Left ventricle myocardium inferior (tissue), 1 donor: ENCODE data around the gene SMIM41. TPM values are rescaled to one million over a fixed set of nuclear protein-coding genes. Genes with fewer than 3 reads are reported as not detected.
"Not testable (repeated sequence)": the region's sequence is repeated elsewhere in the genome, so short reads cannot be mapped to it uniquely, and the experiment has no call there.

ENCODE experiments used
- DNase-seq: peaks from one replicate; pipeline ENCODE4 v3.0.0-alpha.2; 2020
- H3K27ac ChIP-seq: fragments of 200-600 bp; replicated peaks from 2 replicates; pipeline ENCODE4 v1.8.0; 2021
- H3K27me3 ChIP-seq: fragments of 200-600 bp; 2 replicates; pipeline ENCODE4 v1.8.0; 2021; ENCODE audit warnings: low read depth
- H3K36me3 ChIP-seq: fragments of 200-600 bp; 2 replicates; pipeline ENCODE4 v1.8.0; 2021
- H3K4me1 ChIP-seq: fragments of 200-600 bp; 2 replicates; pipeline ENCODE4 v1.8.0; 2021
- H3K4me3 ChIP-seq: fragments of 200-600 bp; 2 replicates; pipeline ENCODE4 v1.8.0; 2021; ENCODE audit warnings: mild to moderate bottlenecking, moderate library complexity
- H3K9me3 ChIP-seq: fragments of 200-600 bp; replicated peaks from 2 replicates; pipeline ENCODE4 v1.8.0; 2021
- CTCF ChIP-seq: fragments of 200-600 bp; IDR thresholded peaks from 2 replicates; pipeline ENCODE4 v1.8.0; 2021; ENCODE audit warnings: antibody characterized with exemption, mild to moderate bottlenecking, borderline replicate concordance
- intact Hi-C: fragments of 100-400 bp; cut with micrococcal nuclease; formaldehyde crosslinking; loops from one replicate; pipeline ENCODE4 v1.11.0; 2022
- total RNA-seq: library from RNA; stranded (reverse); fragmentation: NEBNext Ultra II Directional; extraction: Animal tissue kit (Norgen Biotek cat#: 25700); gene quantifications from one replicate; pipeline ENCODE4 v1.2.1, GENCODE V29; 2021
- donor health status: DM: no; HTN: yes; CAD: no; lungs with severe emphysema.

The SMIM41 gene
- total RNA-seq, 1 donor from 2014 or later = 0.30 TPM

- no peak for TF ChIP-seq CTCF
- H3K36me3 ChIP-seq = no peaks in the 10 kb centered on the region
- intact Hi-C loops = no loop called here
- no peak overlapping the region for H3K27ac ChIP-seq
- H3K4me1 ChIP-seq = no peaks in the 10 kb centered on the region
- H3K4me3 ChIP-seq = no peak overlapping the region
- DNase-seq = no peak
- peaks cover 81% of the 10 kb centered on the region for H3K27me3 ChIP-seq
- H3K9me3 ChIP-seq = no peaks in the 10 kb centered on the region
Measured at GRCh38 chr12:52093346-52093745, 13.8 kb downstream of the SMIM41 start.

DNA sequence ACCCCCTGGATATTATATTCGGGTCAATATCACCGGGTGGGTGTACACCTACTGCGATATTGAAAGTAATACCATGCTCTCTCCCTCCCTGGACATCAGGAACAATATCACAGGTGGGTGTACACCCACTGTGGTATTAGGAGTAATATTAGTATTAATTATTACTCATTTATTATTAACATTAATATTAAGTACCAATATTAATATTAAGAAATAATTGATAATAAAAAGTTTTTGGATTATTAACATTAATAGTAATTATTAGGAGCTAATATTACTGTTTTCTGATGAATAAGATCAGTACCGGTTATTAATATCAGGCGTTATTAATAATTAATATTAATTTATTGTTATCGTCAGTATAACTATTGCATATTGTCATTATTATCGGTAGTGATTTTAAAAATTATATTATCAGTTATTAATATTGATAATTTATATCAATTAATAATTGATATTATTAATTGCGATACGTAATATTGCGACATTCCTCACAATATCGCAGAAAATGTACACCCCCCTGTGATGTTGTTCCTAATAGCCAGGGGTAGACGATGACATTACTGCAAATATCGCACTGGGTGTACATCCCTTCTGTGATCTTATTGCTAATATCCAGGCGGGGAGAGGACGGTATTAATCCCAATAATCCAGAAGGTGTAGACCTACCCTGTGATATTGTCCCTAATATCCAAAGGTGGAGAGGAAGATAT, 17.0 kb downstream of the SMIM41 start:
- Histone ChIP-seq H3K27ac (no peak overlapping the region), H3K4me3 (no peak overlapping the region), H3K36me3 (no peaks in the 10 kb centered on the region), H3K9me3 (no peaks in the 10 kb centered on the region), H3K4me1 (no peaks in the 10 kb centered on the region), H3K27me3 (peaks cover 78% of the 10 kb centered on the region)
- intact Hi-C loops = no loop called here
- no peak for DNase-seq
- TF ChIP-seq CTCF = no peak

GRCh38 chr12:52097045-52097666, 17.7 kb downstream of the SMIM41 start:
- Histone ChIP-seq H3K27ac (no peak overlapping the region), H3K27me3 (peaks cover 78% of the 10 kb centered on the region), H3K4me1 (no peaks in the 10 kb centered on the region), H3K36me3 (no peaks in the 10 kb centered on the region), H3K9me3 (no peaks in the 10 kb centered on the region), H3K4me3 (no peak overlapping the region)
- intact Hi-C loops = no loop called here
- TF ChIP-seq CTCF = no peak
- no peak for DNase-seq

DNA sequence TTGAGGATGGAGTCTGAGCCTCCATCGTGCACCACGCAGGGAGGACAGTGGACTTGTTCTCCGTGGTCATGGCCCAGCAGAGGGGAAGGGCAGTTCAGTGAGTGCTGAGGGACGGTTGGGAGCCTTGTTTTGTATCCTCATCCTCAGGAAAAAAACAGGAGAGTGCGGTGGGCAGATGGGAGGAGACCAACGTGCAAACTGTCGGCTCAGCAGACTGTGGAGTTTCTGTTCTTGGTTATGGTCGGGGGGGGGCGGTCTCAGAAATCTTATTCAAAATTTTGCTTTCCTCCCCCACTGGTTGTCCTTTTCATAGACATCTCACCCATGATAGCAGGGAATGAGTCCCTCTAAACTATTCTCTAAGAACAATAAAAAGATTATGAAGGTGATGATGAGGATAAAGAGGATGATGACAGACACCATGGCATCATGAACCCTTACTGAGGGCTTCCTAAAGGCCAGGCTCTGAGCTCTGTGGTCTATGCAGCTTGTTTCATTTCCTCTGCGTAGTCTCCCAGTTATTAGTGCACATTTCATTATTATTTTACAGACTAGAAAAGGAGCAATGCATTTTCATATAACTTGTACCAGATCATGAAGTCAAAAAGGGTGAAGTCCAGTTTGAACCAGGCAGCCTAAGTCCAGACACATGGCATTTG, 25.1 kb downstream of the SMIM41 start:
- H3K27ac ChIP-seq, H3K36me3 ChIP-seq, H3K4me3 ChIP-seq, H3K4me1 ChIP-seq, DNase-seq, H3K9me3 ChIP-seq, intact Hi-C loops: not testable (repeated sequence)
- peaks cover 93% of the 10 kb centered on the region for H3K27me3 ChIP-seq

DNA sequence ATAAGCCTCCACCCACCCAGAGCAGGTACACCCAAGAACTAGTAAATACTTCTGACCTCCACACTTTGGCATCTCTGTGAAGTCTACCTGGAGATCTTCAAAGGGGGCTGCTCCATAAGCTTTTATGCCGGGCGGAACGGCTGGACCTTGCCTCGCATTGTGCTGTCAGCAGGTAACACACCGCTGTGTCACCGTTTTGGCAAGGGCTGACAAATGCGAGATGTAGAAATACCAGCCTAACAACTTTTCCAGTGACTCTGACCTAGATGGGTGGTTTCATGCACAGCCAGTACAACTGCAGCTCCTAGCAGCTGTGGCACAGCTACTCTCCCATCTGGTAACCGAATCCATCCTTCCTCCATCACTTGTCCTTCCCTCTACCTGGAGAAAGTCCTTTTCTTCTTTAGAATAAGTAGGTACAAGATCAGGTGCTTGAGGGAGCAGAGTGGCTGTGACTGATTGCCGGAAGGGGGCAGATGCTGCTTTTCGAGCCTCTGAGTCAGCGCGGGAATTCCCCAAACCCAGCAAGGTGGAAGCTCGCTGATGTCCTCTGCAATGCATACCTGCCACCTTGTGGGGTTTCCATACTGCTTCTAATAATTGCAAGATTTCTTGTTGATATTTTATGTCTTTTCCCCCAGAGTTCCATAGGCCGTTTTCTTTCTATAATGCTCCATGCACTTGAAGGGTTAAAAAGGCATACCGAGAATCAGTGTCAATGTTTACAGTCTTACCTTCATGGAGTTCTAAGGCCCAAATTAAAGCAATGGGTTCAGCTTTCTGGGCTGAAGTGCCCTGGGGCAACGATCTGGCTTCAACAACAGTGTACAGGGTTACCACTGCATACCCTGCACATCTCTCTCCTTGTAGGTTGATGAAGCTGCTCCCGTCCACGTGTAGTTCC, 37.0 kb downstream of the SMIM41 start:
- H3K27me3 ChIP-seq = peaks cover 67% of the 10 kb centered on the region
- H3K9me3 ChIP-seq, H3K4me3 ChIP-seq, DNase-seq, H3K36me3 ChIP-seq, intact Hi-C loops, H3K27ac ChIP-seq: not testable (repeated sequence)
- peaks cover 11% of the 10 kb centered on the region for H3K4me1 ChIP-seq

- H3K36me3 ChIP-seq, intact Hi-C loops, DNase-seq, H3K4me3 ChIP-seq, H3K9me3 ChIP-seq, H3K27ac ChIP-seq: not testable (repeated sequence)
- H3K4me1 ChIP-seq = peaks cover 17% of the 10 kb centered on the region
- peaks cover 65% of the 10 kb centered on the region for H3K27me3 ChIP-seq
Measured at GRCh38 chr12:52117806-52118475, 38.4 kb downstream of the SMIM41 start.
